ENCODE results near the gene MAD1L1. TPM values are rescaled to one million over a fixed set of nuclear protein-coding genes. Genes with fewer than 3 reads are reported as not detected.

The MAD1L1 gene
- total RNA-seq, 1 donor from 2014 or later = 57.6 TPM

GRCh38 chr7:1851721-1852516 is 380.8 kb downstream of the MAD1L1 start:
- no peak overlapping the region for H3K27ac Mint-ChIP-seq (ENCODE audit: unreplicated experiment)
- peaks cover 11% of the 10 kb centered on the region for H3K4me1 Mint-ChIP-seq (ENCODE audit: low read depth, unreplicated experiment)
- peak; percentile 9 for DNase-seq

GRCh38 chr7:1850976-1851571 is 381.7 kb downstream of the MAD1L1 start:
- H3K9me3 Mint-ChIP-seq (ENCODE audit: unreplicated experiment) = peaks cover 8% of the 10 kb centered on the region
- TF ChIP-seq, protein P1, sequence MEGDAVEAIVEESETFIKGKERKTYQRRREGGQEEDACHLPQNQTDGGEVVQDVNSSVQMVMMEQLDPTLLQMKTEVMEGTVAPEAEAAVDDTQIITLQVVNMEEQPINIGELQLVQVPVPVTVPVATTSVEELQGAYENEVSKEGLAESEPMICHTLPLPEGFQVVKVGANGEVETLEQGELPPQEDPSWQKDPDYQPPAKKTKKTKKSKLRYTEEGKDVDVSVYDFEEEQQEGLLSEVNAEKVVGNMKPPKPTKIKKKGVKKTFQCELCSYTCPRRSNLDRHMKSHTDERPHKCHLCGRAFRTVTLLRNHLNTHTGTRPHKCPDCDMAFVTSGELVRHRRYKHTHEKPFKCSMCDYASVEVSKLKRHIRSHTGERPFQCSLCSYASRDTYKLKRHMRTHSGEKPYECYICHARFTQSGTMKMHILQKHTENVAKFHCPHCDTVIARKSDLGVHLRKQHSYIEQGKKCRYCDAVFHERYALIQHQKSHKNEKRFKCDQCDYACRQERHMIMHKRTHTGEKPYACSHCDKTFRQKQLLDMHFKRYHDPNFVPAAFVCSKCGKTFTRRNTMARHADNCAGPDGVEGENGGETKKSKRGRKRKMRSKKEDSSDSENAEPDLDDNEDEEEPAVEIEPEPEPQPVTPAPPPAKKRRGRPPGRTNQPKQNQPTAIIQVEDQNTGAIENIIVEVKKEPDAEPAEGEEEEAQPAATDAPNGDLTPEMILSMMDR (IDR thresholded peaks at IDR 0.05; ENCODE audit: partially characterized antibody, unreplicated experiment) = no peak

More at GRCh38 chr7:1851721-1852516, 380.8 kb downstream of the MAD1L1 start:
- Mint-ChIP-seq H3K27me3 (ENCODE audit: unreplicated experiment) (peaks cover 2% of the 10 kb centered on the region), H3K4me3 (ENCODE audit: unreplicated experiment) (no peak overlapping the region), H3K36me3 (ENCODE audit: unreplicated experiment) (no peaks in the 10 kb centered on the region), H3K9me3 (ENCODE audit: unreplicated experiment) (peaks cover 8% of the 10 kb centered on the region)
- TF ChIP-seq, protein P1 (IDR thresholded peaks at IDR 0.05; ENCODE audit: partially characterized antibody, unreplicated experiment) = no peak

DNA sequence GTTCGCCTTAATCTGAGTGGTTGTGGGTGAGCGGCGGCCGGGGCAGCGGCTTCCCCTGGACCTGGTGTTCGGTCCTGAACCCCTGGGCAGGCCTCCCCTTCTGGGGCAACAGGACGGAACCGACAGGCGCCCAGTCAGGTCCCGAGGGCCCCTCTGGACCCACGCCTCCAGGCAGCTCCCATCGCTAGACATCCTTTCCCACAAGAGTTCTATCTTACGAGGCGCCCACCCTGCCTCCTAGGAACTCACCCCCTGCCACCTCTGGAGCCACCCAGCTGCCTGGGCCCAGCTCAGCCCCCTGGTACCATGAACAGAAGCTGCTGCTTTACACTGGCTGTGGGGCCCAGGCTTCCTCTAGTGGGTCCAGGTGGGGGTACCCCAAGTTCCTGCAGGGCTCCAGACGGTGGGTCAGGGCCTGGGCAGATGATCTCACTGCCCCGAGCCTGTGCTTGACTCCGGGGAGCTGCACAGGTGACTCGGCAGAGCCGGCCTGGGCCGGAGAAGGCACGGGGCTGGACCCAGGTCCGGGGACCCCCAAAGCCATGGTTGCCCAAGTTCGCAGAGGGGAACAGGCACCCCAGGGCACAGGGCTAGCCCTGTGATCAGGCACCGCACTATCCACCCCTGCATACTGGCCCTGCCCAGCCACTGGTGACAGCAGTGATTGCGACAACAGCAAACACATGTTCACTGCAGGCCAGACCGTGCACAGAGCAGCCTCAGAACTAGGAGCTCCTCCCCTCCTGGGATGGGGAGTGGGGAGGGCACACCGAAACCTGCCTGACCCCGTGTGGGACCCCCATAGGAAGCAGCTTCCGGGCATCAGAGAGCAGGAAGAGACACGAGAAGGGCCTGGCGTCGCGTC is 382.4 kb downstream of the MAD1L1 start:
- H3K27ac Mint-ChIP-seq (ENCODE audit: unreplicated experiment) = no peak overlapping the region
- peaks cover 8% of the 10 kb centered on the region for H3K9me3 Mint-ChIP-seq (ENCODE audit: unreplicated experiment)
- peaks cover 4% of the 10 kb centered on the region for H3K27me3 Mint-ChIP-seq (ENCODE audit: unreplicated experiment)
- DNase-seq = peak; percentile 19
- H3K4me3 Mint-ChIP-seq (ENCODE audit: unreplicated experiment) = no peak overlapping the region
- H3K36me3 Mint-ChIP-seq (ENCODE audit: unreplicated experiment) = no peaks in the 10 kb centered on the region
- TF ChIP-seq, protein P1 (IDR thresholded peaks at IDR 0.05; ENCODE audit: partially characterized antibody, unreplicated experiment) = no peak
- peaks cover 14% of the 10 kb centered on the region for H3K4me1 Mint-ChIP-seq (ENCODE audit: low read depth, unreplicated experiment)

More at GRCh38 chr7:1850976-1851571, 381.7 kb downstream of the MAD1L1 start:
- Mint-ChIP-seq H3K36me3 (ENCODE audit: unreplicated experiment) (no peaks in the 10 kb centered on the region), H3K4me1 (ENCODE audit: low read depth, unreplicated experiment) (peaks cover 11% of the 10 kb centered on the region), H3K27me3 (ENCODE audit: unreplicated experiment) (peaks cover 2% of the 10 kb centered on the region), H3K4me3 (ENCODE audit: unreplicated experiment) (no peak overlapping the region), H3K27ac (ENCODE audit: unreplicated experiment) (no peak overlapping the region)
- peak; percentile 11 for DNase-seq

DNA sequence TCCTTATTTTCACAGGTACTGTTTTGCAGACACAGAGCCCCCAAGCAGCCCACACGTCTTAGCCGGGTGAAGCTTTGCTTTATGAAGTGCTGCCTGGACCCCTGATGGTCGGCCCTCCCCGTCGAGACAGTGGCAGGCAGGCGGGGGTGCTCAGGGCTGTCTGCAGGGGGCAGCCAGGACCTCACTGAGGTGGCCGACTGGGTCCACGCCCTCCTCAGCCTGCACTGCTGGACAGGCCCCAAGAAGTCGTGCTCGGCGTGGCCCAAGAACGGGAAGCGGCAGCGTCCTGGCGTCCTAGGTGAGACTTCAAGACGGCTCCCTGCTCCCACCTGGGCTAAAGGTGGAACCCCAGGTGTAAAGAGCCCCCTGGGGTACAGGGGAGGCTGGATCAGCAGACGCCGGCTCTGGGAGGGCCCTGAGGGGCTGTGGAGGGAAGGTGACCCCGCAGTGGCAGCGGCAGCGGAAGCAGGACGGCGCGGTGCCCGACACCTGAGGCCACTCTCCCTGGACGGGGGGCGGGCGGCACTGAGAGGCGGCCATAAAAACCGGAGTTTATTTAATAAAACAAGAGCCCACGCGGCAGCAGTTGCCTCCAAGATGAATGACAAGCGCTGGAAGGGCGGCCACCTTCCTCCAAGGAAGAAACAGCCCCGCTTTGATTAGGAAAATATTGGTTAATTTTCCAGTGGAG is 383.2 kb downstream of the MAD1L1 start:
- Mint-ChIP-seq H3K36me3 (ENCODE audit: unreplicated experiment) (no peaks in the 10 kb centered on the region), H3K27ac (ENCODE audit: unreplicated experiment) (no peak overlapping the region), H3K27me3 (ENCODE audit: unreplicated experiment) (peaks cover 6% of the 10 kb centered on the region), H3K4me3 (ENCODE audit: unreplicated experiment) (no peak overlapping the region), H3K9me3 (ENCODE audit: unreplicated experiment) (peaks cover 7% of the 10 kb centered on the region), H3K4me1 (ENCODE audit: low read depth, unreplicated experiment) (peaks cover 19% of the 10 kb centered on the region)
- TF ChIP-seq, protein P1 (IDR thresholded peaks at IDR 0.05; ENCODE audit: partially characterized antibody, unreplicated experiment) = no peak
- DNase-seq = peak; percentile 17
